HG03039 (cell line): ENCODE results near the gene GIPC3.

Experiments
- ATAC-seq: cut with Tn5 transposase; IDR thresholded peaks from one replicate; pipeline ENCODE4 v1.9.1; 2021; ENCODE audit warnings: mild to moderate bottlenecking, moderate library complexity; ENCODE audit not compliant: unreplicated experiment

GIPC3 gene

GRCh38 chr19:3634496-3635045 lies 49.3 kb downstream of the GIPC3 start:
- no peak for ATAC-seq

- ATAC-seq, result no peak
These were observed 51.2 kb downstream of the GIPC3 start for GRCh38 chr19:3636506-3636905.

DNA sequence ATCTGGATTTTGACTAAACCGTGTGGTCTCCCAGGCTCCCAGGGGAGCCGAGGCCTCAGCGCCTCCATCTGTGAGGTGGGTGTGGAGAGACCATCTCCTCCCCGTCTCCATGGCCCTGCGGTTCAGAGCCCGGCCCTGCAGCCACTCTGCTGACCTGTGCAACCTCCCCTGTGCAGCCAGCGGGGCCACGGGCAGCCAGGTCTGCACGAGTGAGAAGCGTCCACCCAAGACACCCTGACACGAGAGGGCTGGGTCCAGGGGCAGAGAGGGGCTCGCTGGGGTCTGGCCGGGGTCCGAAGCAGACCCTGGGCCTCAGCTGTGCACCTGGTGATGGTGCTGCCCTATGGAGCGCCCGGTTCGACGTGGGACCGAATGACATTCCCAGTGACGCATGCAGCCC lies 51.7 kb downstream of the GIPC3 start:
- no peak for ATAC-seq

DNA sequence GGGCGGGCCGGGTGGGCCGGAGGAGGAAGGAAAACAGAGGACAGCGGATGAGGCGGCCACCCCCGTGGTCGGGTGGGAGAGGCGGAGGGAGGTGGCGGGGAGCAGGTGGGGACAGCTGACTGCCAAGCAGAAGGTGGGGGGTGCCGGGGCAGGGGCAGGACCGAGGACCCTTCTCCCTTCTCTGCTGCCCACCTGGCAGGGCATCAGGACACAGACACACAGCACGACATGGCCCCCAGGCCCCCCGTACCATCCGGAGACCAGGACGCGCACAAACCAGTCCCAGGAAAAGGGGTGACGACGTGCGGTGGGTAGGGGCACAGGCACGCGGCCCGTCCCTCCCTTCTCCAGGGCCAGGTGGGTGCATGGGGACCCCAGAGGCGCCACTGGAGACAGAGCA lies 52.3 kb downstream of the GIPC3 start:
- no peak for ATAC-seq

DNA sequence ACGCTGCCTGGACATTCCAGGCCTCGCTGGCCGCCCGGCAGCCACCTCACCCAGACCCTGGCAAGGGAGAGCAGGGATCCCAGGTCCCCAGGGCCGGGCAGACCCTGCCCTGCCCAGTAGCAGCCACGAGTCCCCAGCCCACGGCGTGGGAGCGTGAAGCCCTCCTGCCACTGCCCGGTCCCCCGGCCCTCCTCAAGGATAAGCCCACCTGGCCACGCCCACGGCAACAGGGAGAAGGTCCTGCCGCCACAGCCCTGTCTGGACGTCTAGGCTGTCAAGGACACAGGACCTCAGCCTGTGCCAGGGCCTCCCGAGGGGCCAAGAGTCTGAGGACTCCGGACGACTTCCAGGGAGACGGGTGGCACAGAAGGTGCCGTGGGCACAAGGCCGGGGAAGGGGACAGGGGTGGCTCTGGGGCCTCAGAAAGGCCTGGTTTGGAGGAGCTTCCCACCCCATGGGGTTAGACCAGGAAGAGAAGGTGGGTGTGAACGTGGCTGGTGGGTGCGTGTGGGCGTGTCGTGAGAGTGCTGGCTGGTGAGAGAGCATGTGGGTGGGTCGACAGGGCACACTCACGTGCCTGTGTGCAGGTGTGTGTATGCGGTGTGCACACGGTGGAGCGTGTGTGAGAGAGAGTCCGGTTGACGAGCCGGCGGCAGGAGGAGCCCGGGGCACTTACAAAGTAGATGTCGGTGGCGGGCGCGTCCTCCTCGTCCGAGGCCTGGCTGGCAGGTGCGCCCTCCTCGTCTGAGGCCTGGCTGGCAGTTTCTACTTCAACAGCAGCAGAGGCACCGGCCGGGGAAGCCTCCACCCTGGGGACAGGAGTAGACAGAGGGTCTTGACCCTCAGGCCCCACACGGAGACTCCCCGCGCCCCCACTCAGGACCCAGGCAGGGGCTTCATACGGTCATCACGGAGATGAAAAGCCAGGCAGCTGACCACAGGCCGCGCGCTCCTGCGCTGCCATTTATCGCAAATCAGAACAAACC lies 53.2 kb downstream of the GIPC3 start:
- no peak for ATAC-seq

DNA sequence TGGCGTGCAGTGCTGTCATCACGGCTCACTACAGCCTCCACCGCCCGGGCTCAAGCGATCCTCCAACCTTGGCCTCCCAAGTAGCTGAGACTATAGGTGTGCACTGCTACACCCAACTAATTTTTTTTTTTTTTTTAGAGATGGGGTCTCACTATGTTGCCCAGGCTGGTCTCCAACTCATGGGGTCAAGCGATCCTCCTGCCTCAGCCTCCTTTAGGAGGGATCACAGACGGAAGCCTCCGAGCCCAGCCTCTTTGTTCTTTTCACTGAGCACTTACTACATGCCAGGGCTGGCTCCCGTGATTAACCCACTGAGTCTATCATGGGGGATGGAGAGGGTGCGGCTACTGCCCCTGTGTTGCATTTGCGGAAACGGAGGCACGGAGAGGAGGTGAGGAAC lies 54.2 kb downstream of the GIPC3 start:
- no peak for ATAC-seq

DNA sequence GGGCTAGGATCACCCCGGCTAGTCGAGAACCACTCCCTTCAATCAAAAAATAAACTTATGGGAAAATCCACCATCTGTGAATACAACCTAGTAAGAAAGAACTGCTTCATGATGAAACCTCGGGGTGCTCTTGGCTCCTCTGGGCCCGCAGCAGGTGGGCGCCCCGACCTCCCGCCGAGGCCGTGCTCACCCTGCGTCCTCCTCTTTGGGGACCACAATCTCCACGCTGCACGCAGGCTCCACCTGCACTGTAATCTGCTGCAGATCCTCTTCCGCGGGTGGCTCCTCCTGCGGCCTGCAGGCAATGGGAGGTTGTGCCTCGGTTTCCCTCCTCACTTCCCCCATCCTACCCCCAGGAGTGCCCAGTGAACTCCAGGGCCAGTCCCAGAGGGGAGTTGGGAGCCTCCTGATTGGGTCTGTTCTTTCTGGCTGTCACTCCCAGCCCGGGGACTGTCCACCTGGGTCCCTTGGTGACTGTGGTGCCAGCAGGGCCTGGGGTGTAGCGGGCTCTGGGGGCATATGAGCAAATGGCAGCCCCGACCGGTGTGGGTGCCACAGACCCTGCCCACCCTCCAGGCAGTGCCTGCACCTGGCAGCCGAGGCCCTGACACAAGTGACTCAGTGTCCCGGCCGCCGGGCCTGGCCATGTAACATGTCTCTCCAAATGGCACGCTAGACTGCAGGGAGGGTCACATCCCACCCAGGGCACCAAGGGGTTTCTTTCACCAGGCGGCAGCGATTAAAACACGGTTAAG lies 56.4 kb downstream of the GIPC3 start:
- no peak for ATAC-seq

GRCh38 chr19:3642296-3642695 lies 57.0 kb downstream of the GIPC3 start:
- no peak for ATAC-seq
